WTC11 (cell line): ENCODE data around the gene NCBP2. TPM values are rescaled to one million over a fixed set of nuclear protein-coding genes. Genes with fewer than 3 reads are reported as not detected.

Experiments used
- ATAC-seq: fragments of 200-7000 bp; cut with Tn5 transposase; 2 replicates; pipeline ENCODE4 v1.10.0; 2021; ENCODE audit warnings: mild to moderate bottlenecking, moderate library complexity
- CTCF ChIA-PET: fragments of 300-600 bp; sonication (Branson Sonifier 250); formaldehyde crosslinking; loops from one replicate; lab custom pipeline; 2021; ENCODE audit warnings: antibody characterized with exemption; lab: Charles Lee
- POLR2A ChIA-PET: fragments of 350-600 bp; sonication (Branson Sonifier 250); formaldehyde crosslinking; loops from one replicate; lab custom pipeline; 2021; ENCODE audit warnings: antibody characterized with exemption; lab: Charles Lee
- DNase-seq: peaks from one replicate; pipeline ENCODE4 v3.0.0; 2021; ENCODE audit warnings: low spot score
- H3K27ac Mint-ChIP-seq: 2 replicates; pipeline ENCODE4 v1.8.0; 2021; ENCODE audit warnings: mixed read lengths
- H3K27me3 Mint-ChIP-seq: 2 replicates; pipeline ENCODE4 v1.8.0; 2021; ENCODE audit warnings: low read depth, mild to moderate bottlenecking, moderate library complexity, mixed read lengths
- H3K36me3 Mint-ChIP-seq: 2 replicates; pipeline ENCODE4 v1.8.0; 2021; ENCODE audit warnings: mixed read lengths
- H3K4me1 Mint-ChIP-seq: 2 replicates; pipeline ENCODE4 v1.8.0; 2022; ENCODE audit warnings: mixed read lengths
- H3K4me3 Mint-ChIP-seq: 2 replicates; pipeline ENCODE4 v1.8.0; 2021; ENCODE audit warnings: mild to moderate bottlenecking, moderate library complexity, mixed read lengths
- H3K9me3 Mint-ChIP-seq: 2 replicates; pipeline ENCODE4 v1.8.0; 2021; ENCODE audit warnings: mixed read lengths
- ELF4 ChIP-seq: sonication (generic); formaldehyde crosslinking; IDR thresholded peaks from 2 replicates; pipeline ENCODE4 v1.8.1; 2022; ENCODE audit warnings: low read depth, mild to moderate bottlenecking, moderate library complexity, missing genetic modification reagents
- FOXK1 ChIP-seq: sonication (generic); formaldehyde crosslinking; IDR thresholded peaks from 2 replicates; pipeline ENCODE4 v1.8.0; 2022; ENCODE audit warnings: mild to moderate bottlenecking, moderate library complexity, missing genetic modification reagents
- GRHL2 ChIP-seq: fragments of 250-450 bp; sonication (Bioruptor Pico); IDR thresholded peaks from 2 replicates; pipeline ENCODE4 v1.8.0; 2022; ENCODE audit warnings: mild to moderate bottlenecking, moderate library complexity; ENCODE audit not compliant: insufficient replicate concordance, severe bottlenecking
- KAT7 ChIP-seq: sonication (generic); formaldehyde crosslinking; IDR thresholded peaks from 2 replicates; pipeline ENCODE4 v1.8.1; 2023; ENCODE audit warnings: missing genetic modification reagents, mild to moderate bottlenecking, borderline replicate concordance
- NFE2L1 ChIP-seq: sonication (generic); formaldehyde crosslinking; IDR thresholded peaks from 2 replicates; pipeline ENCODE4 v1.8.1; 2023; ENCODE audit warnings: missing genetic modification reagents
- PRRX2 ChIP-seq: fragments of 250-450 bp; sonication (Bioruptor Pico); IDR thresholded peaks from 2 replicates; pipeline ENCODE4 v1.8.0; 2021; ENCODE audit warnings: mild to moderate bottlenecking
- SP1 ChIP-seq: sonication (generic); formaldehyde crosslinking; conservative IDR thresholded peaks from 2 replicates; pipeline ENCODE4 v1.8.1; 2022; ENCODE audit warnings: missing genetic modification reagents
- TP53 ChIP-seq: sonication (generic); formaldehyde crosslinking; IDR thresholded peaks from 2 replicates; pipeline ENCODE4 v1.8.1; 2023; ENCODE audit warnings: mild to moderate bottlenecking, missing genetic modification reagents
- ZNF138 ChIP-seq: sonication (generic); formaldehyde crosslinking; conservative IDR thresholded peaks from 2 replicates; pipeline ENCODE4 v1.8.1; 2022; ENCODE audit warnings: mild to moderate bottlenecking, moderate library complexity, missing genetic modification reagents
- ZNF263 ChIP-seq: sonication (generic); formaldehyde crosslinking; IDR thresholded peaks from 2 replicates; pipeline ENCODE4 v1.8.1; 2022; ENCODE audit warnings: low read depth, mild to moderate bottlenecking, moderate library complexity, missing genetic modification reagents
- total RNA-seq: library from RNA; stranded (reverse); gene quantifications from 3 replicates; pipeline ENCODE4 v1.2.3, GENCODE V29; 2021
- TF ChIP-seq, protein P1 (sequence below): fragments of 250-450 bp; sonication (Bioruptor Pico); IDR thresholded peaks from 2 replicates; pipeline ENCODE4 v2.1.2; 2022; ENCODE audit warnings: mild to moderate bottlenecking, moderate library complexity
- TF ChIP-seq, protein P2 (sequence below): sonication (generic); formaldehyde crosslinking; IDR thresholded peaks from 2 replicates; pipeline ENCODE4 v1.8.1; 2023; ENCODE audit warnings: mild to moderate bottlenecking, missing genetic modification reagents, borderline replicate concordance
- TF ChIP-seq, protein P3 (sequence below): sonication (generic); formaldehyde crosslinking; IDR thresholded peaks from 2 replicates; pipeline ENCODE4 v1.8.1; 2023; ENCODE audit warnings: mild to moderate bottlenecking, missing genetic modification reagents
- TF ChIP-seq, protein P4 (sequence below): sonication (generic); formaldehyde crosslinking; IDR thresholded peaks from 2 replicates; pipeline ENCODE4 v1.8.0; 2023; ENCODE audit warnings: missing genetic modification reagents, mild to moderate bottlenecking, borderline replicate concordance
- TF ChIP-seq, protein P5 (sequence below): sonication (generic); formaldehyde crosslinking; IDR thresholded peaks from 2 replicates; pipeline ENCODE4 v1.8.0; 2022; ENCODE audit warnings: missing genetic modification reagents

The NCBP2 gene
- total RNA-seq, 1 experiment from 2014 or later, result 96.9 TPM

DNA sequence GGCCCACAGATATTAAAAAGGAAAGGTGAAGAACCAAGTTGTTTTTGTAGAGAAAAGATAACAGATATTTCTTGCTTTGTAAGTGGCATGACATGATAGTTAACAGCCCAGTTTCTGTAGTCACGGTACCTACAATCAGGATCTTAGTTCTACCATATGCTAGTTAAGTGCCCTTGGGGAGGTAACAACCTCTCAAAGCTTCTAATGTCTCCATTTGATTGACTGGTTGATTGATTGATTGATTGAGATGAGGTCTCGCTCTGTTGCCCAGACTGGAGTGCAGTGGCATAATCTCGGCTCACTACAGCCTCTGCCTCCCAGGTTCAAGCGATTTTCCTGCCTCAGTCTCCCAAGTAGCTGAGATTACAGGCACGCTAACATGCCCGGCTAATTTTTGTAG, 46.1 kb downstream of the NCBP2 start (continued):
- TF ChIP-seq, protein P1, sequence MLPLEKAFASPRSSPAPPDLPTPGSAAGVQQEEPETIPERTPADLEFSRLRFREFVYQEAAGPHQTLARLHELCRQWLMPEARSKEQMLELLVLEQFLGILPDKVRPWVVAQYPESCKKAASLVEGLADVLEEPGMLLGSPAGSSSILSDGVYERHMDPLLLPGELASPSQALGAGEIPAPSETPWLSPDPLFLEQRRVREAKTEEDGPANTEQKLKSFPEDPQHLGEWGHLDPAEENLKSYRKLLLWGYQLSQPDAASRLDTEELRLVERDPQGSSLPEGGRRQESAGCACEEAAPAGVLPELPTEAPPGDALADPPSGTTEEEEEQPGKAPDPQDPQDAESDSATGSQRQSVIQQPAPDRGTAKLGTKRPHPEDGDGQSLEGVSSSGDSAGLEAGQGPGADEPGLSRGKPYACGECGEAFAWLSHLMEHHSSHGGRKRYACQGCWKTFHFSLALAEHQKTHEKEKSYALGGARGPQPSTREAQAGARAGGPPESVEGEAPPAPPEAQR (CRISPR knock-in tag), result no peak
- no peak for TF ChIP-seq KAT7 (CRISPR knock-in tag)

DNA sequence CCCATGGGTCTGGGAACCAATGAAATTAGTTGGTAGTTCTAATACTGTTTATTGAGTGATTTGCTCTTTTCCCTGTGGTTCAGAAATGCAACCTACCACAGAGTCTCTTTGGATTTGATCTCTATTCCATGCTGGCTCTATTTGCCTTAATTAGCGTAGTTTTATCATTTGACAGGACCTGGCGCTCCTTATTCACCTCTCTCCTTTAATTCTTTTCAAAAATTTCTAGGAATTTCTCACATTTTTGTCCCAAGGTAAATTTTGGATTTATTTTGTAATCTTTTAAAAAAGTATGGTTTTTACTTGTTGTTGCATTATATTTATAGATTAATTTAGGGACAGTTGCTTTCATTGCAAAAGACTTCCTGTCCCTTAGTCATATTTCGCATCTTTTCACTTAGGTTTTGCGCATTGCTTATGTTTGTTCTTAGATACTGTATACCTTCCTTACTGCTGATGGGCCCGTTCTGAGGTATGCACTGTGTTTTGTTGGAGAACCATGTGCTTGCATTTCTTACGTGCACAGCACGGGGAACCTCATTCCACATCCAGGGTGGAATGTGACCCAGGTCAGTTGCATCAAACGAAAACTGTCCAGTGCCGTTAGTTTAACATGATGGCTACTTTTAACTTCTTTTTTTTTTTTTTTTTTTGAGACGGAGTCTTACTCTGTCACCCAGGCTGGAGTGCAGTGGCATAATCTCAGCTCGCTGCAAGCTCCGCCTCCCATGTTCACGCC, 47.6 kb downstream of the NCBP2 start:
- DNase-seq (no peak), ATAC-seq (no peak)
- ChIA-PET POLR2A (no interaction called here), CTCF (no interaction called here)
- H3K4me3 Mint-ChIP-seq, result no peak overlapping the region
- no peaks in the 10 kb centered on the region for H3K27me3 Mint-ChIP-seq
- H3K27ac Mint-ChIP-seq, result no peak overlapping the region
- no peaks in the 10 kb centered on the region for H3K9me3 Mint-ChIP-seq
- H3K4me1 Mint-ChIP-seq, result no peaks in the 10 kb centered on the region
- TF ChIP-seq TP53 (CRISPR knock-in tag) (no peak), FOXK1 (CRISPR knock-in tag) (no peak), ZNF263 (no peak), NFE2L1 (CRISPR knock-in tag) (no peak), GRHL2 (CRISPR knock-in tag) (no peak), ZNF138 (no peak), SP1 (no peak), ELF4 (CRISPR knock-in tag) (no peak), KAT7 (CRISPR knock-in tag) (no peak), PRRX2 (CRISPR knock-in tag) (no peak)
- TF ChIP-seq, protein P2, sequence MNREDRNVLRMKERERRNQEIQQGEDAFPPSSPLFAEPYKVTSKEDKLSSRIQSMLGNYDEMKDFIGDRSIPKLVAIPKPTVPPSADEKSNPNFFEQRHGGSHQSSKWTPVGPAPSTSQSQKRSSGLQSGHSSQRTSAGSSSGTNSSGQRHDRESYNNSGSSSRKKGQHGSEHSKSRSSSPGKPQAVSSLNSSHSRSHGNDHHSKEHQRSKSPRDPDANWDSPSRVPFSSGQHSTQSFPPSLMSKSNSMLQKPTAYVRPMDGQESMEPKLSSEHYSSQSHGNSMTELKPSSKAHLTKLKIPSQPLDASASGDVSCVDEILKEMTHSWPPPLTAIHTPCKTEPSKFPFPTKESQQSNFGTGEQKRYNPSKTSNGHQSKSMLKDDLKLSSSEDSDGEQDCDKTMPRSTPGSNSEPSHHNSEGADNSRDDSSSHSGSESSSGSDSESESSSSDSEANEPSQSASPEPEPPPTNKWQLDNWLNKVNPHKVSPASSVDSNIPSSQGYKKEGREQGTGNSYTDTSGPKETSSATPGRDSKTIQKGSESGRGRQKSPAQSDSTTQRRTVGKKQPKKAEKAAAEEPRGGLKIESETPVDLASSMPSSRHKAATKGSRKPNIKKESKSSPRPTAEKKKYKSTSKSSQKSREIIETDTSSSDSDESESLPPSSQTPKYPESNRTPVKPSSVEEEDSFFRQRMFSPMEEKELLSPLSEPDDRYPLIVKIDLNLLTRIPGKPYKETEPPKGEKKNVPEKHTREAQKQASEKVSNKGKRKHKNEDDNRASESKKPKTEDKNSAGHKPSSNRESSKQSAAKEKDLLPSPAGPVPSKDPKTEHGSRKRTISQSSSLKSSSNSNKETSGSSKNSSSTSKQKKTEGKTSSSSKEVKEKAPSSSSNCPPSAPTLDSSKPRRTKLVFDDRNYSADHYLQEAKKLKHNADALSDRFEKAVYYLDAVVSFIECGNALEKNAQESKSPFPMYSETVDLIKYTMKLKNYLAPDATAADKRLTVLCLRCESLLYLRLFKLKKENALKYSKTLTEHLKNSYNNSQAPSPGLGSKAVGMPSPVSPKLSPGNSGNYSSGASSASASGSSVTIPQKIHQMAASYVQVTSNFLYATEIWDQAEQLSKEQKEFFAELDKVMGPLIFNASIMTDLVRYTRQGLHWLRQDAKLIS, result no peak
- TF ChIP-seq, protein P3, sequence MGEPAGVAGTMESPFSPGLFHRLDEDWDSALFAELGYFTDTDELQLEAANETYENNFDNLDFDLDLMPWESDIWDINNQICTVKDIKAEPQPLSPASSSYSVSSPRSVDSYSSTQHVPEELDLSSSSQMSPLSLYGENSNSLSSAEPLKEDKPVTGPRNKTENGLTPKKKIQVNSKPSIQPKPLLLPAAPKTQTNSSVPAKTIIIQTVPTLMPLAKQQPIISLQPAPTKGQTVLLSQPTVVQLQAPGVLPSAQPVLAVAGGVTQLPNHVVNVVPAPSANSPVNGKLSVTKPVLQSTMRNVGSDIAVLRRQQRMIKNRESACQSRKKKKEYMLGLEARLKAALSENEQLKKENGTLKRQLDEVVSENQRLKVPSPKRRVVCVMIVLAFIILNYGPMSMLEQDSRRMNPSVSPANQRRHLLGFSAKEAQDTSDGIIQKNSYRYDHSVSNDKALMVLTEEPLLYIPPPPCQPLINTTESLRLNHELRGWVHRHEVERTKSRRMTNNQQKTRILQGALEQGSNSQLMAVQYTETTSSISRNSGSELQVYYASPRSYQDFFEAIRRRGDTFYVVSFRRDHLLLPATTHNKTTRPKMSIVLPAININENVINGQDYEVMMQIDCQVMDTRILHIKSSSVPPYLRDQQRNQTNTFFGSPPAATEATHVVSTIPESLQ (CRISPR knock-in tag), result no peak
- TF ChIP-seq, protein P4, sequence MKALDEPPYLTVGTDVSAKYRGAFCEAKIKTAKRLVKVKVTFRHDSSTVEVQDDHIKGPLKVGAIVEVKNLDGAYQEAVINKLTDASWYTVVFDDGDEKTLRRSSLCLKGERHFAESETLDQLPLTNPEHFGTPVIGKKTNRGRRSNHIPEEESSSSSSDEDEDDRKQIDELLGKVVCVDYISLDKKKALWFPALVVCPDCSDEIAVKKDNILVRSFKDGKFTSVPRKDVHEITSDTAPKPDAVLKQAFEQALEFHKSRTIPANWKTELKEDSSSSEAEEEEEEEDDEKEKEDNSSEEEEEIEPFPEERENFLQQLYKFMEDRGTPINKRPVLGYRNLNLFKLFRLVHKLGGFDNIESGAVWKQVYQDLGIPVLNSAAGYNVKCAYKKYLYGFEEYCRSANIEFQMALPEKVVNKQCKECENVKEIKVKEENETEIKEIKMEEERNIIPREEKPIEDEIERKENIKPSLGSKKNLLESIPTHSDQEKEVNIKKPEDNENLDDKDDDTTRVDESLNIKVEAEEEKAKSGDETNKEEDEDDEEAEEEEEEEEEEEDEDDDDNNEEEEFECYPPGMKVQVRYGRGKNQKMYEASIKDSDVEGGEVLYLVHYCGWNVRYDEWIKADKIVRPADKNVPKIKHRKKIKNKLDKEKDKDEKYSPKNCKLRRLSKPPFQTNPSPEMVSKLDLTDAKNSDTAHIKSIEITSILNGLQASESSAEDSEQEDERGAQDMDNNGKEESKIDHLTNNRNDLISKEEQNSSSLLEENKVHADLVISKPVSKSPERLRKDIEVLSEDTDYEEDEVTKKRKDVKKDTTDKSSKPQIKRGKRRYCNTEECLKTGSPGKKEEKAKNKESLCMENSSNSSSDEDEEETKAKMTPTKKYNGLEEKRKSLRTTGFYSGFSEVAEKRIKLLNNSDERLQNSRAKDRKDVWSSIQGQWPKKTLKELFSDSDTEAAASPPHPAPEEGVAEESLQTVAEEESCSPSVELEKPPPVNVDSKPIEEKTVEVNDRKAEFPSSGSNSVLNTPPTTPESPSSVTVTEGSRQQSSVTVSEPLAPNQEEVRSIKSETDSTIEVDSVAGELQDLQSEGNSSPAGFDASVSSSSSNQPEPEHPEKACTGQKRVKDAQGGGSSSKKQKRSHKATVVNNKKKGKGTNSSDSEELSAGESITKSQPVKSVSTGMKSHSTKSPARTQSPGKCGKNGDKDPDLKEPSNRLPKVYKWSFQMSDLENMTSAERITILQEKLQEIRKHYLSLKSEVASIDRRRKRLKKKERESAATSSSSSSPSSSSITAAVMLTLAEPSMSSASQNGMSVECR (CRISPR knock-in tag), result no peak
- TF ChIP-seq, protein P5, sequence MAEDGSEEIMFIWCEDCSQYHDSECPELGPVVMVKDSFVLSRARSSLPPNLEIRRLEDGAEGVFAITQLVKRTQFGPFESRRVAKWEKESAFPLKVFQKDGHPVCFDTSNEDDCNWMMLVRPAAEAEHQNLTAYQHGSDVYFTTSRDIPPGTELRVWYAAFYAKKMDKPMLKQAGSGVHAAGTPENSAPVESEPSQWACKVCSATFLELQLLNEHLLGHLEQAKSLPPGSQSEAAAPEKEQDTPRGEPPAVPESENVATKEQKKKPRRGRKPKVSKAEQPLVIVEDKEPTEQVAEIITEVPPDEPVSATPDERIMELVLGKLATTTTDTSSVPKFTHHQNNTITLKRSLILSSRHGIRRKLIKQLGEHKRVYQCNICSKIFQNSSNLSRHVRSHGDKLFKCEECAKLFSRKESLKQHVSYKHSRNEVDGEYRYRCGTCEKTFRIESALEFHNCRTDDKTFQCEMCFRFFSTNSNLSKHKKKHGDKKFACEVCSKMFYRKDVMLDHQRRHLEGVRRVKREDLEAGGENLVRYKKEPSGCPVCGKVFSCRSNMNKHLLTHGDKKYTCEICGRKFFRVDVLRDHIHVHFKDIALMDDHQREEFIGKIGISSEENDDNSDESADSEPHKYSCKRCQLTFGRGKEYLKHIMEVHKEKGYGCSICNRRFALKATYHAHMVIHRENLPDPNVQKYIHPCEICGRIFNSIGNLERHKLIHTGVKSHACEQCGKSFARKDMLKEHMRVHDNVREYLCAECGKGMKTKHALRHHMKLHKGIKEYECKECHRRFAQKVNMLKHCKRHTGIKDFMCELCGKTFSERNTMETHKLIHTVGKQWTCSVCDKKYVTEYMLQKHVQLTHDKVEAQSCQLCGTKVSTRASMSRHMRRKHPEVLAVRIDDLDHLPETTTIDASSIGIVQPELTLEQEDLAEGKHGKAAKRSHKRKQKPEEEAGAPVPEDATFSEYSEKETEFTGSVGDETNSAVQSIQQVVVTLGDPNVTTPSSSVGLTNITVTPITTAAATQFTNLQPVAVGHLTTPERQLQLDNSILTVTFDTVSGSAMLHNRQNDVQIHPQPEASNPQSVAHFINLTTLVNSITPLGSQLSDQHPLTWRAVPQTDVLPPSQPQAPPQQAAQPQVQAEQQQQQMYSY, result no peak
- H3K36me3 Mint-ChIP-seq, result peaks cover 4% of the 10 kb centered on the region
